Fibroblast of villous mesenchyme (primary cell): Measurements from ENCODE around the gene LSM4. TPM values are rescaled to one million over a fixed set of nuclear protein-coding genes. Genes with fewer than 3 reads are reported as not detected.

ENCODE experiments used
- DNase-seq: peaks from one replicate; pipeline ENCODE4 v3.0.0-alpha.2; 2010; ENCODE audit warnings: low read depth
- H3K4me3 ChIP-seq: 2 replicates; pipeline ENCODE4 v1.5.1; 2011; ENCODE audit warnings: low read depth, mild to moderate bottlenecking, low read length
- CTCF ChIP-seq: IDR thresholded peaks from 2 replicates; pipeline ENCODE4 v1.5.1; 2012; ENCODE audit warnings: low read depth, mild to moderate bottlenecking, low read length; ENCODE audit not compliant: insufficient read depth
- total RNA-seq: library from RNA; depleted of rRNA; stranded (reverse); fragments of >200 nt; gene quantifications from 2 replicates; pipeline ENCODE4 v1.2.3, GENCODE V29; 2012

The LSM4 gene
- total RNA-seq, 1 donor: 131 TPM

GRCh38 chr19:18282021-18282787, 40.7 kb downstream of the LSM4 start:
- DNase-seq: no peak
- H3K4me3 ChIP-seq: peak overlapping the region; percentile 56
- no peak for TF ChIP-seq CTCF

GRCh38 chr19:18281082-18282020, 41.5 kb downstream of the LSM4 start, which contains the start of gene JUND:
Gene JUND, minus strand, starts transcription at chr19:18281622. Its CDS starts 138 bp downstream, at chr19:18281484.
- no peak for TF ChIP-seq CTCF
- peak within 1 kb of the TSS; percentile 96 for H3K4me3 ChIP-seq
- peak; percentile 99 for DNase-seq

DNA sequence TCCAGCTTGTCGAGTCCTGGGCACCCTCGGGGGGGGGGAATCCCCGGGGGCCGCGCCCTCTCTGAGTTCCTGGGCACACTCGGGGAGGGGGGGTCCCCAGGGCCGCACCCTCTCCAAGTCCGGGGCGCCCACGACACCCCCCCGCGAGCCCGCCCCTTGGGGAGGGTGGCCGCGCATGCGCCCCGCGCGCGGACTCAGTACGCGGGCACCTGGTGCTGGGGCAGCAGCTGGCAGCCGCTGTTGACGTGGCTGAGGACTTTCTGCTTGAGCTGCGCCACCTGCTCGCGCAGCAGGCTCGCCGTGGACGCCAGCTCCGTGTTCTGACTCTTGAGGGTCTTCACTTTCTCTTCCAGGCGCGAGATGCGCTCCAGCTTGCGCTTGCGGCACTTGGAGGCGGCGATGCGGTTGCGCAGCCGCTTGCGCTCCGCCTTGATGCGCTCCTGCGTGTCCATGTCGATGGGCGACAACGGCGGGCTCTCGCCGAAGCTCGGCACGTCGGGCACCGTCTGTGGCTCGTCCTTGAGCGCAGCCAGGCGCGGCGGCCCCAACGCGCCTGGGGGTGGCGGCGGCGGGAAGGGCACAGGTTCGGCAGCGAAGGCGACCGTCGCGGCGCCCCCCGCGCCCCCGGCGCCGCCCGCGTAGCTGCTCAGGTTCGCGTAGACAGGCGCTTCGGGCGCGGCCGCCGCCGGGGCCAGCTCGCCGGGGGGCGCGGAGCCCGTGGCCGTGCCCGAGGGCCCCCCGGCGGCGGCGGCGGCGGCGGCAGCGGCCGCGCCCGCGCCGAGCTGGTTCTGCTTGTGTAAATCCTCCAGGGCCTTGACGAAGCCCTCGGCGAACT, 42.4 kb downstream of the LSM4 start:
- H3K4me3 ChIP-seq: peak overlapping the region; percentile 96
- DNase-seq: peak; percentile 76
- no peak for TF ChIP-seq CTCF

- peak; percentile 83 for TF ChIP-seq CTCF
- H3K4me3 ChIP-seq: peak overlapping the region; percentile 96
- DNase-seq: peak; percentile 96
Observed at GRCh38 chr19:18279516-18280246, 43.2 kb downstream of the LSM4 start.

DNA sequence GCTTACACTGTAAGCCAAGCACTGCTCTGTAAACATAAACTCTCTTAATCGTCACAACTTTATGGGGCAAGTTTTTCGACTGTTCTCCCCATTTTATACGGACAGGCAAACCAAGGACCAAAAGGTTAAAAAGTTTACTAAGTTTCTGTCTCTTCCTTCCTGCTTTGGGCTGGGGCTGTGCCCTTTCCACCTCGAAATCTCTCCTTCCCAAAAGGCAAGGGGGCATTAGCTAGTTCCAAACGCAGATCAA, 43.7 kb downstream of the LSM4 start:
- H3K4me3 ChIP-seq: peak overlapping the region; percentile 96
- DNase-seq: no peak
- TF ChIP-seq CTCF: no peak
